Caki2 (cell line): ENCODE results near the gene KLHDC2. TPM values are rescaled to one million over a fixed set of nuclear protein-coding genes. Genes with fewer than 3 reads are reported as not detected.
"Not testable (repeated sequence)": the region's sequence is repeated elsewhere in the genome, so short reads cannot be mapped to it uniquely, and the experiment has no call there.

Experiments
- DNase-seq: peaks from one replicate; pipeline ENCODE4 v3.0.0-alpha.2; 2015; ENCODE audit warnings: low read depth
- in situ Hi-C: cut with HindIII; loops from 2 replicates; pipeline ENCODE4 v1.10.0; 2016; ENCODE audit warnings: low sequenced_read_pairs, low pct_unique_long_range_greater_than_20kb, mixed read lengths
- total RNA-seq: library from RNA; depleted of rRNA; stranded (reverse); fragments of >200 nt; shearing (Covaris generic); gene quantifications from 2 replicates; pipeline ENCODE4 v1.2.3, GENCODE V29; 2014; ENCODE audit warnings: low replicate concordance; rRNA removed

Gene KLHDC2
- total RNA-seq, 1 experiment from 2014 or later = 114 TPM

GRCh38 chr14:49770212-49770817 lies 2.4 kb downstream of the KLHDC2 start:
- DNase-seq = peak; percentile 96
- in situ Hi-C loops = loop anchor here (10.0 kb wide), 1 partner anchor 116 kb away; no protein-coding TSS in a partner anchor

- peak; percentile 19 for DNase-seq
- in situ Hi-C loops = loop anchor here (10.0 kb wide), 1 partner anchor 117 kb away; no protein-coding TSS in a partner anchor
Observed at GRCh38 chr14:49771691-49772090, 3.7 kb downstream of the KLHDC2 start.

GRCh38 chr14:49774106-49774505 lies 6.2 kb downstream of the KLHDC2 start:
- in situ Hi-C loops = loop anchor here (10.0 kb wide), 1 partner anchor 119 kb away; no protein-coding TSS in a partner anchor
- DNase-seq = no peak

DNA sequence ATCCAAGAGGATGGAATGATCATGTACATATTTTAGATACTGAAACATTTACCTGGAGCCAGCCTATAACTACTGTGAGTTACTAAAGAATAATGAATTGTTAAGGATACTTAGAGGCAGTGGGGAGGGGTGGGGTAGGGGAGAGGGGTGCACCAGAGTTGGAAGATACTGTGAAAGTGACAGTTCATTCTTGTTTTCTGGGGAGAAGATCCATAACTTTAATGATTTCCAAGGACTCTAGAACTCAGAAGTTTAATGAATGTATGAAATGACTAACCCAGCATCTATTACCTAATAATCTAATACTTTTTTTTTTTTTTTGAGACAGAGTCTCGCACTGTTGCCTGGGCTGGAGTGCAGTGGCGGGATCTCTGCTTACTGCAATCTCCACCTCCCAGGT lies 10.5 kb downstream of the KLHDC2 start:
- in situ Hi-C loops = loop anchor here (10.0 kb wide), 1 partner anchor 124 kb away; no protein-coding TSS in a partner anchor
- no peak for DNase-seq

DNA sequence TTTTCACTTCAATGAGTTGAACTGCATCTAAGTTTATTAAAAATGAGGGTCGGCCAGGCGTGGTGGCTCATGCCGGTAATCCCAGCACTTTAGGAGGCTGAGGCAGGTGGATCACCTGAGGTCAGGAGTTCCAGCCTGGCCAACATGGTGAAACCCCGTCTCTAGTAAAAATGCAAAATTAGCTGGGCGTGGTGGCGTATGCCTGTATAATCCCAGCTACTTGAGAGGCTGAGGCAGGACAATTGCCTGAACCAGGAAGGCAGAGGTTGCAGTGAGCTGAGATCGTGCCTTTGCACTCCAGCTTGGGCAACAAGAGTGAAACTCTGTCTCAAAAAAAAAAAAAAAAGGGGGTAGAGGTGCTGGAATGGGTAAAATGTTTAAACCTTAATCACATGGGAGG lies 13.1 kb downstream of the KLHDC2 start:
- in situ Hi-C loops, DNase-seq: not testable (repeated sequence)

GRCh38 chr14:49783394-49784014 lies 15.6 kb downstream of the KLHDC2 start:
- DNase-seq = no peak
- in situ Hi-C loops = no loop called here

GRCh38 chr14:49786315-49786714 lies 18.4 kb downstream of the KLHDC2 start:
- in situ Hi-C loops = no loop called here
- no peak for DNase-seq

DNA sequence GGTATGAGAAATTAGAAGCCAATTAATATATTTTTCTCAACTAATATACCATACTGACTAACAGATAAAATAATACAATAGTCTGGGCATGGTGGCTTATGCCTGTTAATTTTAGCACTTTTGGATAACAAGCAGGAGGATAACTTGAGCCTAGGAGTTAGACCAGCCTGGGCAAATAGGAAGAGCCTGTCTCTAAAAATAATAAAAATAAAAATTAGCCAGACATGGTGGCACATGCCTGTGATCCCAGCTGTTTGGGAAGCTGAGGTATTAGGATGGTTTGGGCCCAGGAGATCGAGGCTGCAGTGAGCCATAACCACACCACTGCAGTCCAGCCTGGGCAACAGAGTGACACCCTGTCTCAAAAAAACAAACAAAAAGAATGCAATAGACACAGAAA lies 24.7 kb downstream of the KLHDC2 start:
- in situ Hi-C loops = no loop called here
- no peak for DNase-seq

GRCh38 chr14:49796025-49796424 lies 28.1 kb downstream of the KLHDC2 start:
- in situ Hi-C loops = no loop called here
- DNase-seq = no peak

DNA sequence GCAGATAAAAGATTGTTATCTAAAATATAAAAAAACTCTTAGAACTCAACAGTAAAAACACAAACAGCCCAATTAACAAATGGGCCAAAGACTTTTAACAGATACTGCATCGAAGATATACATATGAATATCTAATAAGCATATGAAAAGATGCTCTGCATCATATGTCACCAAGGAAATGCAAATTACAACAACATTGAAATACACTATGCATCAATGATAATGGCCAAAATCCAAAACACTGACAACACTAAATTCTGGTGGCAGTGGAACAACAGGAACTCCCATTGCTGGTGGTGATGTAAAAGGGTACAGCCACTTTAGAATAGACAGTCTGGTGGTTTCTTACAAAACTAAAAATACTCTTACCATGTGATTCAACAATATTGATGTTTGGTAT lies 40.8 kb downstream of the KLHDC2 start:
- in situ Hi-C loops = no loop called here
- no peak for DNase-seq

DNA sequence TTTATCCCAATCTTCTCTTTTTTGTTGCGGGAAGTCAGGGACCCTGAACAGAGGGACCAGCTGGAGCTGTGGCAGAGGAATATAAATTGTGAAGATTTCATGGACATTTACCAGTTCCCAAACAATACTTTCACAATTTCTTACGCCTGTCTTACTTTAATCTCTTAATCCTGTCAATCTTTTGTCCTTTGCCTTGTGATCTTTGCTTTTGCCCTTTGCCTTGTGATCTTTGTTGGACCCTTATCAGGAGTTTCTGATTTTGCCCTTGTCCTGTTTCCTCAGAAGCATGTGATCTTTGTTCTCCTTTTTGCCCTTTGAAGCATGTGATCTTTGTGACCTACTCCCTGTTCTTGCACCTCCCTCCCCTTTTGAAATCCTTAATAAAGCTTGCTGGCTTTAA lies 48.2 kb downstream of the KLHDC2 start:
- DNase-seq, in situ Hi-C loops: not testable (repeated sequence)

DNA sequence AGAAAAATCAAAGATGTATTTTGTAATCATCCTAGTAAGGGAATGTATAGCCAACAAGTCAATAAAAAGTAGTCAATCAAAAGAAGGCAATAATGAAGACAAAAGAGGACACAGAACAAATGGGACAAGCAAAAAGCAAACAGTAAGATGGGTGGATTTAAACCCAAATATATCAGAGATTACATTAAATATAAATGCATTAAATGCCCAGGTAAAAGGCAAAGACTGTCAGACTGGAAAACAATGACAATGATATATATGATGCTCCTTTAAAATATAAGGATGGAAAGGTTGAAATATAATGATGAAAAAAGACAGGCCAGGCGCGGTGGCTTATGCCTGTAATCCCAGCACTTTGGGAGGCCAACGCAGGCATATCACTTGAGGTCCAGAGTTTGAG lies 48.9 kb downstream of the KLHDC2 start:
- DNase-seq = no peak
- in situ Hi-C loops = no loop called here

DNA sequence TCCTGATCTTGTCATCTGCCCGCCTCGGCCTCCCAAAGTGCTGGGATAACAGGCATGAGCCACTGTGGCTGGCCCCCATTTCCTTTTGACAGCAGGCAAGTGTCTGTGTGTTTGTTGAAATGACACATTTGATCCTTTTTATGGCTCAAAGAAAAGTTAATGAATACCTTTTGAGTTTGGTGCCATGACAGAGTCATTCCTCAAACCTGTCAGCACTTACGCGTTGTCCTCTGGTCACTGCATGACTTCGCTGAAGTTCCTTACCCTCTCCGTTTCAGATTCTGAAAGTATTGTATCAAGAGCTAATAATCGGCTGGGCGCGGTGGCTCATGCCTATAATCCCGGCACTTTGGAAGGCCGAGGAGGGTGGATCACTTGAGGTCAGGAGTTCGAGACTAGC lies 52.2 kb downstream of the KLHDC2 start:
- peak; percentile 78 for DNase-seq
- in situ Hi-C loops = no loop called here

DNA sequence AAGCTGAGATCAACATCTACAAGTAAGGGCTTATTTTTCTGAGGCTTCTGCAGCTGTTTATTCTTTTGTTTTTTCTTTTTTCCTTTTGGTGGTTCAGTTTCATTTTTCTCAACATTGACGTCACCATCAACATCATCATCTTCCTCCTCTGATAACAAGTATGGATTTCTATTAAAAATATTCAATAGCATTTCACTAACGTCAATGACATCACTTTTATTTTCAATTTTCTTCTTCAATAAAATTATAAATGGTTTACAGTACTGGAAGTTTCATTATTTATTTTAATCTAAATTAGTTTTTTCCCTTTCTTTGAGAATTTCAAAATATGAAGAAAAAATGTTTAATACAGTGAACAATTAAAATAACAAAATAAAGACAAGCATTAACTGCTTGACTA lies 60.7 kb downstream of the KLHDC2 start:
- in situ Hi-C loops = no loop called here
- no peak for DNase-seq

Other genes starting within 250 kb of the KLHDC2 start
- gene RPS29, start 181.8 kb upstream of the KLHDC2 start, total RNA-seq = 2,537 and 2,579 TPM in 2 replicates
- 26.7 and 30.1 TPM in 2 replicates for gene LRR1, start 169.2 kb upstream of the KLHDC2 start, total RNA-seq
- gene RPL36AL, start 147.5 kb upstream of the KLHDC2 start, total RNA-seq = 181 and 221 TPM in 2 replicates
- gene MGAT2, start 147.4 kb upstream of the KLHDC2 start, total RNA-seq = 55.4 and 58.9 TPM in 2 replicates
- 5.3 and 11.0 TPM in 2 replicates for gene DNAAF2, start 132.9 kb upstream of the KLHDC2 start, total RNA-seq
- 37.1 and 60.2 TPM in 2 replicates for gene POLE2, start 79.9 kb upstream of the KLHDC2 start, total RNA-seq
- 0.26 TPM in 1 of 2 replicates, not detected in the other for gene KLHDC1, start 75.0 kb upstream of the KLHDC2 start, total RNA-seq
- gene NEMF, start 84.6 kb downstream of the KLHDC2 start, total RNA-seq = 17.0 and 43.6 TPM in 2 replicates
- 51.7 and 52.6 TPM in 2 replicates for gene ARF6, start 124.9 kb downstream of the KLHDC2 start, total RNA-seq